B cell (primary cell): Measurements from ENCODE around the gene CCDC196. TPM values are rescaled to one million over a fixed set of nuclear protein-coding genes. Genes with fewer than 3 reads are reported as not detected.

Experiments
- ATAC-seq: fragments of 200-7000 bp; cut with Tn5 transposase; one replicate; pipeline ENCODE4 v1.10.0; 2021; ENCODE audit warnings: low read depth, mild to moderate bottlenecking, moderate number of reproducible peaks, moderate library complexity
- CTCF ChIA-PET: fragments of 350-600 bp; sonication (Branson Sonifier 250); formaldehyde crosslinking; loops from one replicate; lab custom pipeline; 2021; ENCODE audit warnings: antibody characterized with exemption, inconsistent platforms; lab: Charles Lee
- POLR2A ChIA-PET: fragments of 350-600 bp; sonication (Branson Sonifier 250); formaldehyde crosslinking; loops from one replicate; lab custom pipeline; 2021; ENCODE audit warnings: antibody characterized with exemption; lab: Charles Lee
- DNase-seq: peaks from one replicate; pipeline ENCODE4 v3.0.0; 2013
- H2AFZ ChIP-seq: 2 replicates; pipeline ENCODE4 v1.6.1; 2012; ENCODE audit warnings: mild to moderate bottlenecking, low read depth, low read length; ENCODE audit not compliant: insufficient read depth, poor library complexity, severe bottlenecking
- H3K27ac ChIP-seq, 2 donors: 1 replicate in 1 of 2; 2 replicates in 1 of 2; pipeline ENCODE4 v1.5.1; 2012 to 2013; ENCODE audit warnings: low read length in 2 of 2, mild to moderate bottlenecking in 2 of 2, moderate library complexity in 1 of 2
- H3K27me3 ChIP-seq, 4 experiments: fragments of 200-600 bp in 1 of 4; sonication (generic) in 1 of 4; replicated peaks in 1 of 4; 1 replicate in 2 of 4; 2 replicates in 2 of 4; pipeline versions ENCODE4 v1.6.1 to v1.7.0; 2013 to 2016; ENCODE audit warnings: low read length in 3 of 4, mild to moderate bottlenecking in 2 of 4, mixed read lengths in 1 of 4, moderate library complexity in 1 of 4; ENCODE audit not compliant: insufficient read depth in 4 of 4, control insufficient read depth in 3 of 4; ENCODE audit errors: control extremely low read depth in 1 of 4
- H3K36me3 ChIP-seq, 2 experiments: replicated peaks in 1 of 2; 1 replicate in 1 of 2; 2 replicates in 1 of 2; pipeline versions ENCODE4 v1.6.1 to v1.7.1; 2013; ENCODE audit warnings: low read length in 1 of 2; ENCODE audit not compliant: insufficient read depth in 2 of 2, control insufficient read depth in 1 of 2; ENCODE audit errors: control extremely low read depth in 1 of 2, extremely low read depth in 1 of 2
- H3K4me1 ChIP-seq, 2 donors: fragments of 200-600 bp in 1 of 2; sonication (generic) in 1 of 2; 1 replicate in 1 of 2; 2 replicates in 1 of 2; pipeline versions ENCODE4 v1.5.1 to v1.6.1; 2013 to 2017; ENCODE audit warnings: low read length in 2 of 2; ENCODE audit not compliant: control insufficient read depth in 2 of 2, insufficient read depth in 2 of 2
- H3K4me2 ChIP-seq: replicated peaks from 2 replicates; pipeline ENCODE3; 2012; ENCODE audit warnings: mild to moderate bottlenecking, low read depth, low read length; ENCODE audit not compliant: poor library complexity, severe bottlenecking
- H3K4me3 ChIP-seq, 5 experiments: fragments of 200-600 bp in 1 of 5; sonication (generic) in 1 of 5; 1 replicate in 3 of 5; 2 replicates in 2 of 5; pipeline versions ENCODE4 v1.5.1 to v1.7.0; 2011 to 2016; ENCODE audit warnings: low read length in 4 of 5, mild to moderate bottlenecking in 4 of 5, low read depth in 2 of 5, control low read depth in 1 of 5, moderate library complexity in 1 of 5; ENCODE audit not compliant: insufficient read depth in 1 of 5; ENCODE audit errors: control extremely low read depth in 1 of 5, extremely low read depth in 1 of 5
- H3K79me2 ChIP-seq: fragments of 200-600 bp; sonication (generic); one replicate; pipeline ENCODE4 v1.6.0; 2016; ENCODE audit warnings: low read length; ENCODE audit not compliant: control insufficient read depth, insufficient read depth
- H3K9ac ChIP-seq: fragments of 200-600 bp; sonication (generic); 2 replicates; pipeline ENCODE4 v1.6.1; 2017; ENCODE audit warnings: mild to moderate bottlenecking, low read length, moderate library complexity
- H3K9me3 ChIP-seq, 3 donors: one replicate each; pipeline versions ENCODE4 v1.6.1 to v1.7.1; 2013; ENCODE audit warnings: low read length in 2 of 3; ENCODE audit not compliant: control insufficient read depth in 2 of 3, insufficient read depth in 1 of 3; ENCODE audit errors: control extremely low read depth in 1 of 3
- H4K20me1 ChIP-seq: 2 replicates; pipeline ENCODE4 v1.6.0; 2012; ENCODE audit warnings: mild to moderate bottlenecking, low read length; ENCODE audit not compliant: insufficient read depth, control insufficient read depth, poor library complexity, severe bottlenecking
- H3K27ac Mint-ChIP-seq: one replicate; pipeline ENCODE4 v1.8.0; 2021; ENCODE audit warnings: mixed read lengths
- H3K27me3 Mint-ChIP-seq: one replicate; pipeline ENCODE4 v1.8.0; 2021; ENCODE audit warnings: mixed read lengths
- H3K4me1 Mint-ChIP-seq: one replicate; pipeline ENCODE4 v1.8.0; 2021; ENCODE audit warnings: mixed read lengths
- H3K4me3 Mint-ChIP-seq: one replicate; pipeline ENCODE4 v1.8.0; 2021; ENCODE audit warnings: mixed read lengths
- H3K9me3 Mint-ChIP-seq: one replicate; pipeline ENCODE4 v1.8.0; 2022; ENCODE audit warnings: mixed read lengths; ENCODE audit not compliant: insufficient read depth
- CTCF ChIP-seq: fragments of 200-600 bp; IDR thresholded peaks from one replicate; pipeline ENCODE4 v1.8.0; 2022; ENCODE audit warnings: antibody characterized with exemption, mild to moderate bottlenecking
- EZH2 ChIP-seq: IDR thresholded peaks from 2 replicates; pipeline ENCODE4 v1.6.1; 2012; ENCODE audit warnings: borderline replicate concordance, low read depth, mild to moderate bottlenecking, moderate library complexity, low read length; ENCODE audit not compliant: insufficient read depth, poor library complexity, severe bottlenecking
- whole genome bisulfite sequencing: methylation state at CpG from one replicate; pipeline ENCODE4 v1.1.5; 2013; ENCODE audit warnings: missing lambda C conversion rate; ENCODE audit not compliant: insufficient coverage; 5-methylcytosine and 5-hydroxymethylcytosine counted together
- intact Hi-C: fragments of 100-400 bp; cut with micrococcal nuclease; formaldehyde crosslinking; loops from one replicate; pipeline ENCODE4 v1.10.0; 2022
- polyA plus RNA-seq: library from polyadenylated mRNA; depleted of rRNA; stranded (reverse); fragments of >200 nt; gene quantifications from 2 replicates; pipeline ENCODE4 v1.2.3, GENCODE V29; 2012
- total RNA-seq, 2 donors: library from RNA; stranded (reverse); fragments of 120-200 nt in 1 of 2; gene quantifications; 1 replicate in 1 of 2; 2 replicates in 1 of 2; pipeline versions ENCODE4 v1.2.3 to v1.2.4, GENCODE V29; 2013 to 2022

The CCDC196 gene
- total and polyA plus RNA-seq, 2 donors (not counting 1 experiment from before 2014, with no cell fraction given), result not detected

DNA sequence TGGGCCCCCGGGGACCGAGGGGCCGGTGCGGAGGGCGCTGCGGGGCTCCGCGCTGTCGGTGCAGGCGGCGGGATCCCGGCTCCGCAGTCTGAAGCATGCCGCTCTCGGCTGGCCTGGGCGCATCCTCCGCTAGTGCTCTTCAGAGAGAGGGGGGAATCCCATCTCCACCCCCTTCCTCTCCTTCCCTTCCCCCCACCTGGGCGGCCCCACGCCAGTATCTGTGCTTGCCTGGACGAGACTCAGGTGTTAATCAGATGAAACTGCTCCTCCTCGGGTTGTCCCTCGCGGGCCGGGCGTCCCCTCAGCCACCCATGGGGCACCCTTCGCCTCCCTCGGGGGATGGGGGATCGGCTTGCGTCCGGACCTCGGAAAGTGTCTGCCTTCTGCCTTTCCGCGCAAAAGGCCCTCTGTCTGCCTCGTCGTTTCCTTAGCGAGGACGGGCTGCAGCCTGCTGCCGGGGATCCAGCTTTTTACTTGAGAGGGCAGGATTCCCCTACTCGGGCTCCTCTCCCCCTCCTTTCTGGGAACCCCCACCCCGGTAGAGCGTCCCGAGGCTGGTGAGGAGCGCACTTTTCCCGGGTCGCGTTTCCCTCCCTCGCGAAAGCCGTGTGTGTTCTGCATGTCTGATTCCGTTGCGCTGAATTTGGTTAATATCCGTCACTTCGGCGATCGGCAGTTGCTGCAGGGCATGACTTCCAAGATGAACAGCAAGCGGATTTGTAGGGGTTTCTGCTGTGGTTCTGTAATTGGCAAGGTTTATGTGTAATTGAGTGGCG, 22.9 kb downstream of the CCDC196 start:
- Mint-ChIP-seq H3K9me3 (no peaks in the 10 kb centered on the region), H3K27ac (peak overlapping the region; percentile 80), H3K4me1 (peaks cover 25% of the 10 kb centered on the region), H3K4me3 (peak overlapping the region; percentile 89), H3K27me3 (peaks cover 6% of the 10 kb centered on the region)
- Histone ChIP-seq H3K9me3 (no peaks in the 10 kb centered on the region), H3K27ac (peak overlapping the region in 1 of 2 donors; percentile 66), H3K4me2 (peak overlapping the region; percentile 92), H3K79me2 (peaks cover 6% of the 10 kb centered on the region), H3K4me1 (peaks cover 7 to 18% of the 10 kb centered on the region in 2 donors), H3K27me3 (peaks cover 0 to 8% (median 0%) of the 10 kb centered on the region in 4 experiments), H3K9ac (peak overlapping the region; percentile 79), H3K36me3 (no peaks in the 10 kb centered on the region), H4K20me1 (peaks cover 5% of the 10 kb centered on the region), H3K4me3 (peak overlapping the region; percentile 74 to 90 (median 81)), H2AFZ (peak overlapping the region; percentile 92)
- intact Hi-C loops, result loop anchor here (1.0 to 5.0 kb wide), 3 partner anchors 732 to 1188 kb away; partner anchors contain the start of genes EIF2S1, PALS1 and RDH11
- TF ChIP-seq CTCF, result no peak
- TF ChIP-seq EZH2, result no peak
- WGBS, result under 1% methylated on average over 46 of the region's 57 CpGs
- ChIA-PET POLR2A (interaction anchor here (0.6 kb wide), 1 partner anchor 732 kb away, joined by 4 read pairs; the partner anchor contains the start of gene PALS1), CTCF (interaction anchor here (1.6 kb wide), 1 partner anchor 13 kb away, joined by 4 read pairs; no protein-coding TSS in a partner anchor)
- ATAC-seq, result peak; percentile 5
- DNase-seq, result peak; percentile 63
